G401.6 (cell line): ENCODE measurements around the gene TENT5C.

Source experiments
- FAIRE-seq: peaks from 2 replicates; lab custom pipeline; 2012; peaks lifted over from hg19 to GRCh38; lab: Jason Lieb, UNC

TENT5C gene

DNA sequence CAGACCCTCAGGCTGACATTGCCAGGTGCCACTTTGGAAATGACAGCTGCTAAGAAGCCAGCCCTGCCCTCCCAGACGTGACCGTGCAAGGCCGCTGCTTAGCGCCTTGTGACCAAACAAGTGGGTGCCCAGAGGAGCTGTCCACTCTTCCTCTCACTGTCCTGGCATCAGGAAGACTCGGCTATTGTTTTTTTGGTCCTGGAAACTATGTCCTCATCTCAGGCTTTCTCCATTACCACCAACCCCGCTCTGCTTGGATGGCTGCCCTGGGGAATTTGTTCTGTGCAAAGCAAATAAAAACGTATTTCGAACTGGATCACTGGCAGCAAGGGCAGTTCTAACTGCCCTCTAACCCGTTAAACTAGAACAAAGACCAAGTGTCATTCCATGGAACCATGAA is 13.7 kb upstream of the TENT5C start:
- no peak for FAIRE-seq

DNA sequence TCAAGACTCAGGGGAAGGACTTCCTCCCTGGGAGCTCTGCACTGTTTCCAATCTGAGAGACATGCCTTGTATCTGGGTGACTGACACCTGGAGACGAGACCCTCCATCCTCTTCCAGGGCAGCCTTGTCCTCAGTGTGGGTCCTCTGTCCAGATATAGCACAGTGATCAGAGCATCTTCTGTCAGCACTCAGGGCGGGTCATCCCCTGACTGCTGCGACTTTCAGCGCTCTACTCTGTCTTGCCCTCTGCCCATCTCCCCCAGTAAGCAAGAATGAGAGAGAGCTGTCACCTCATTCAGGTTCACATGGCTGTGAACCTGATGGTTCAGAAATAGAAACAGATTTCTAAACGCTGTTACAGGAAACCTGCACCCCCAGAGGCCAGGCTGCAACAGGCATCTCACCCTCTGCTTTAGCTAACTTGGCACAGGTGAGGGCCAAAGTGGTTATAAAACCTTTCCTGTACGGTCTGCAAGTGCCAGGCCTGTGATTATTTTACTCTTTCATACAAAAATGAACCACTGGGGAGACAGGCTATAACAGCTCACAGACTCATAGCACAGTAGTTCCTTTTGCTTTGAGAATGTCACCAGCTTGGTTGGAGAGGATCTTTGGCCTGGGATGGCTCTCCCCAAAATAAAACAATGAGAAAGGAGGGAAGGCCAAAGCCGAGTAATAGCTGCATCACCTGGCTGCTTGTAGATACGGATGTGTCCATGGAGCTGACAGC is 11.4 kb upstream of the TENT5C start:
- FAIRE-seq, result no peak

DNA sequence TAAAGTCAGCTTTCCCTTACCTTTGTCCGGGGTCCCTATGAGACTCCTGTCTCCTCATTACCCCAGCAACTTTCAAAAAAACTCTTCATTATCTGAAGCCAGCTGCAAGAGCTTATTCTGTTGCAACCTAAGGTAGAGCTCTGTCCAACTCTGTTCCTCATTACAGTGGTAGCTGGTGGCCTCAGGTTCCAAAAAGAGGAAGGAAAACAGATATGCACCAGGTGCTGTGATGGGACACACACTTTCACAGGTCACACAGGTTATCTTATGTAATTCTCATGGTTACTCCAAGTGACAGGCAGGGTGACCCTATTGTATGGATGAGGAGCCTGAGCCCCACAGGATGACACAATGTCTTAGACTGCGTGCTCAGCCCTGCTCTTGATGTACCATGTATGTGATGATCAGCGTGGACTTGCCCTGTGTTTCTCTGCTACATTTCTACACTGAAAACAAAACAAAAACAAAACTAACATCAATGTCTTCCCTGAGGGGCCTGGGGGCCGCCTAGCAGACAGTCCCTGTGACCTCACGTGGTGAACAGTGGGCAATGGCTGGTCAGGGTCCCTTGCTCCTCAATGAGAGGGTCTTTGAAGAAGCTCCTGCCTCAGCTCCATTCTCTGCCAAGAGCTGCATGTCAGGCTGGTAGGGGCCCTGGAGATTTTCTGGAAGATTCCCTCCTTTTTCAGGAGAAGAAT is 9.7 kb upstream of the TENT5C start:
- no peak for FAIRE-seq

- FAIRE-seq, result no peak
These were observed 7.4 kb upstream of the TENT5C start for GRCh38 chr1:117598489-117598888.

GRCh38 chr1:117599286-117600221 is 6.3 kb upstream of the TENT5C start:
- FAIRE-seq, result no peak

- FAIRE-seq, result no peak
These were observed 5.4 kb upstream of the TENT5C start for GRCh38 chr1:117600325-117600943.

DNA sequence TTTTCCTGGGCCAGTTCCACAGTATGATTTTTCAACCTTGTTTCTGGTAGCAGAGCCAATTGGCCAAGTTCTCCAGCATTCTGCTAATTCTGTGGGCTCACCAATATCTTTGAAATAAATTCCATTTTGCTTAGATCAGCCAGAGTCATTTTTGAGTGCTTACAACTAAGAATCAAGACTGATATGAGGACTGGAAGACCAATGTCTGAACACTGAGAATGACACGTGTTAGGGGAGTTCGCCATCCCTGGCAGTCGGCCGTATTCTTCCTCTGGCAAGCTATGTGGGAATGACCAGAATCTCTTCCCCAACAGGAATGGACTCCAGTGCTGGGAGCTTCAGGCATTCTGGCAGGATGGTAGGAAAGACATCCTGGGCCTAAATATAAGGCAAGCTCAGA is 4.9 kb upstream of the TENT5C start:
- FAIRE-seq, result no peak

DNA sequence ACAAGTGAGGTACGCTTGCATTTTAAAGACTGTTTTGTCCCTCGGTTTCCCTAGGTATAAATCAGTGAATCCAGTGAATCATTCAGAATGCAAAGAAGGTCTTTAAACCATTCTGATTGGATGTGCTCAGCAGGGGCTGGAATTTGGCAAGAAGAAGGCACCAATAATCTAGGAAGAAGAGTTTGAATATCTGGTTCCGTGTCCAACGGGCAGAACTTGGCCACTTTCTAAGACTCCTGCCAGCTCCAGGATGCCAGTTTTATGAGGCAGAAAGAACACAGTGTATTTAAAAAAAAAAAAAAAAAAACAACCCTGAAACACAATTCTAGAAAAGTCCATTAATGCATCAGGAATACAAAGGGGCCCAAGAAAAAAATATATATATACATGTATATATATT is 3.0 kb upstream of the TENT5C start:
- no peak for FAIRE-seq

GRCh38 chr1:117605164-117605773 is 579 bp upstream of the TENT5C start:
- FAIRE-seq, result no peak

GRCh38 chr1:117606649-117607430 is 992 bp downstream of the TENT5C start:
- FAIRE-seq, result no peak

- no peak for FAIRE-seq
These were observed 1.6 kb downstream of the TENT5C start for GRCh38 chr1:117607471-117607870.

GRCh38 chr1:117608115-117608615 is 2.3 kb downstream of the TENT5C start:
- no peak for FAIRE-seq

DNA sequence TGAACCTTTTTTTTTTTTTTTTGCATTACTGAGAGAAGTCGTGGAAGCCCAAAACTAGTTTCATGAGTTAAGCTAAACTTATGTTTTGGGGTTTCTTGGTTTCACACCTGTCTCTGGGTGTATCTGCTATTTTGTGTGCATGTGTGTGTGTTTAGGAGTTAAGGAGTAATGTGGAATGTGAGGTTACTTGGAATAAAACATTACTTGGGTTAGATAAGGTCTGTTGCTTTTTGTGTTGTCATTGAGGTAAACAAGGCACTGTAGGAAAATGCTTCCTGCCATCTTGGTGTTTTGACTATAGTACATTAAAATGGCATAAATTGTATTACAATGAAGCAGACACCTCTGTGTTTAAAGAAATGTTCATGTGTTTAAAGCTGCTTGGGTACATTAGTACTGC is 2.9 kb downstream of the TENT5C start:
- FAIRE-seq, result no peak

- FAIRE-seq, result no peak
These were observed 3.6 kb downstream of the TENT5C start for GRCh38 chr1:117609471-117609911.

DNA sequence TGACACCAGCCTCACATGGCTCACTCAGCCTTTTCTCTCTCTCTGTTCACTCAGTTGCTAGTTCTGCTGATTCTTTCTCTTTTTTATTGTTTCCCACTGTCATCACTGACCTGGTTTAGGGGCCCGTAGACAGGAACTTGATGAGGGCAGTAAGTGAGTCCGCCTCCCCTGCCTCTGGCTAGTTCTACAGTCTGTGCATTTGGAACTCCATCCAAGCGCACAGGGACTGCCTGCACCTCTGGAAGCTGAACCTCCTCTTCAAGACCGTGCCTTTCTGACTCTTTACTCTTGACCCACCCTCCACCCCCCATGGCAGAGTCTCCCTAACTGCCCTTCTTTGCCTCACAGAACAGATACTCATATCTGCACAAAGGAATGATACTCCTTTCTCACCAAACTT is 4.2 kb downstream of the TENT5C start:
- FAIRE-seq, result no peak

DNA sequence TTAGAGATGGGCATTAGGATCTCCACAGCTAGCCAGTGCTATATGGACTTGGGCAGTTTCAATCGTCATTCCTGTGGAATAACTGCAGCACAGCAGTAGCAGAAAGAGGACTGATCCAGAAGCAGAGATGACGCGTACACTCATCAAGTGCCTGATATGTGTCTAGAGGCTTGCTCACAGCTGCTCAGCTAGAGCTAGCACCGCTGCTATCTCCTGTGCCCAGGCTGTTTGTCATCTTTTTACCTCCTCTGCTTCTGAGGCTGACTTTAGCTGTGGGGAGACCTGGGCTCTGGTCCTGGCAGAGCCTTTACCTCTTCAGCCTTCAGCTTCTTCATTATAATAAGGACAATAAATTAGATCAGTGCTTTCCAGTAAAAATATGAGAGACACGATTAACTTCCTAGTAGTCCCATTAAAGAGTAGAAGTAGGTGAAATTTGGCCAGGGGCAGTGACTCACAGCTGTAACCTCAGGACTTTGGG is 5.3 kb downstream of the TENT5C start:
- FAIRE-seq, result no peak

- no peak for FAIRE-seq
These were observed 6.1 kb downstream of the TENT5C start for GRCh38 chr1:117611894-117612483.

DNA sequence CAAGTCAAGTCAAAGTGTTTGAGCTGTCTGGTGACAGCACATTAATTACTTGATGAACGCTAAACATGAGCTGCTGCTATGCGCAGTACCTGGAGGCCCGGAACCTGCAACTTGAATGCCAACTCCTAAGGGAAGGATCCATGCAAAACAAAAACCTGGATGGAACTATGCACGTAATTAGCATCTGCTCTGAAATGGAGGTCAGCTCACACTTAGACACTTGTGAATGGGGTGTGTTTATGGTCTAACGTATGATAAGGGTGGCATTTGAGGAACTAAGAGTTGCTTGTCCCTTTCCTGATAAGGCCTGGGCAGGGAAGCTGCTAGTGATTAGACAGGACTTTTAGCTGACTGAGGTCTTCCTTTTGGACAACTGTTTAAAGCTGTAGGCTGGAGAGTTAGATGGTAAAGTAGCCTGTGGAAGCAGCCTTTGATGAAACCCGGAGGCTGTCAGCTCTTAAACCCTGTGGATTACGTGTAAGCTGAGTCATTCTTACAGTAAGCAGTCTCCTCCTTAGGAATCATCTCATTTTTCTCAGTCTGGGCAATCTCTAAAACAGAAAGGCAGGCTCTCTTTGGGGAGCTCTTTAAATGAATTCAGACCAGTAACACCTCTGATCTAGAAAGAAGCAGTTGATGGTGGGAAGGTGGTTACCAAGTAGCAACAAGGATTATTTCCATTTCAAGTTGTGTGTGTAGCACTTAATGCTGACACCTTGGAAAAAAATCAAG is 6.8 kb downstream of the TENT5C start:
- FAIRE-seq, result no peak

GRCh38 chr1:117613249-117613968 is 7.6 kb downstream of the TENT5C start:
- FAIRE-seq, result no peak
